Measurements from ENCODE around the gene SFR1. TPM values are rescaled to one million over a fixed set of nuclear protein-coding genes. Genes with fewer than 3 reads are reported as not detected.

SFR1 gene
- total RNA-seq, 1 donor from 2014 or later = 5.1 TPM

- DNase-seq (ENCODE audit: low spot score) = no peak
Observed at GRCh38 chr10:104104926-104105325, 17.0 kb upstream of the SFR1 start.

GRCh38 chr10:104109908-104110662 lies 11.9 kb upstream of the SFR1 start:
- no peak for DNase-seq (ENCODE audit: low spot score)

- no peak for DNase-seq (ENCODE audit: low spot score)
Observed at GRCh38 chr10:104113376-104113956, 8.5 kb upstream of the SFR1 start.

- DNase-seq (ENCODE audit: low spot score) = no peak
Observed at GRCh38 chr10:104117839-104118323, 4.1 kb upstream of the SFR1 start.

GRCh38 chr10:104119996-104120395 lies 2.0 kb upstream of the SFR1 start:
- no peak for DNase-seq (ENCODE audit: low spot score)

- DNase-seq (ENCODE audit: low spot score) = no peak
Observed at GRCh38 chr10:104120512-104120902, 1.5 kb upstream of the SFR1 start.

GRCh38 chr10:104120903-104121484 lies 977 bp upstream of the SFR1 start:
- DNase-seq (ENCODE audit: low spot score) = peak; percentile 93

GRCh38 chr10:104122225-104123107 lies 495 bp downstream of the SFR1 start:
- DNase-seq (ENCODE audit: low spot score) = no peak

- no peak for DNase-seq (ENCODE audit: low spot score)
Observed at GRCh38 chr10:104123397-104123796, 1.4 kb downstream of the SFR1 start.

- no peak for DNase-seq (ENCODE audit: low spot score)
Observed at GRCh38 chr10:104127411-104127810, 5.4 kb downstream of the SFR1 start.

GRCh38 chr10:104128214-104128613 lies 6.2 kb downstream of the SFR1 start:
- no peak for DNase-seq (ENCODE audit: low spot score)

- no peak for DNase-seq (ENCODE audit: low spot score)
Observed at GRCh38 chr10:104130041-104130440, 8.1 kb downstream of the SFR1 start.

GRCh38 chr10:104138131-104138530 lies 16.2 kb downstream of the SFR1 start:
- no peak for DNase-seq (ENCODE audit: low spot score)

GRCh38 chr10:104139221-104139620 lies 17.2 kb downstream of the SFR1 start:
- no peak for DNase-seq (ENCODE audit: low spot score)

- DNase-seq (ENCODE audit: low spot score) = no peak
Observed at GRCh38 chr10:104142081-104142480, 20.1 kb downstream of the SFR1 start.

- no peak for DNase-seq (ENCODE audit: low spot score)
Observed at GRCh38 chr10:104143829-104144228, 21.9 kb downstream of the SFR1 start.

GRCh38 chr10:104144931-104145330 lies 23.0 kb downstream of the SFR1 start:
- no peak for DNase-seq (ENCODE audit: low spot score)

GRCh38 chr10:104146882-104147281 lies 24.9 kb downstream of the SFR1 start:
- DNase-seq (ENCODE audit: low spot score) = no peak

- DNase-seq (ENCODE audit: low spot score) = no peak
Observed at GRCh38 chr10:104150139-104150538, 28.2 kb downstream of the SFR1 start.

GRCh38 chr10:104151737-104152136 lies 29.8 kb downstream of the SFR1 start:
- no peak for DNase-seq (ENCODE audit: low spot score)

GRCh38 chr10:104155591-104155990 lies 33.6 kb downstream of the SFR1 start:
- no peak for DNase-seq (ENCODE audit: low spot score)

GRCh38 chr10:104170610-104171254 lies 48.8 kb downstream of the SFR1 start:
- no peak for DNase-seq (ENCODE audit: low spot score)
